NCI-H128 (cell line): ENCODE data around the gene LRRK2.

Source experiments
- DNase-seq: peaks from one replicate; lab custom pipeline; 2025; ENCODE audit not compliant: unreplicated experiment; lab: John Stamatoyannopoulos, UW

Gene LRRK2

GRCh38 chr12:40224439-40225291 is at the start of gene LRRK2:
TSS of gene LRRK2 (plus strand) at chr12:40224997. CDS start at chr12:40225132, 135 bp downstream.
- DNase-seq = no peak

DNA sequence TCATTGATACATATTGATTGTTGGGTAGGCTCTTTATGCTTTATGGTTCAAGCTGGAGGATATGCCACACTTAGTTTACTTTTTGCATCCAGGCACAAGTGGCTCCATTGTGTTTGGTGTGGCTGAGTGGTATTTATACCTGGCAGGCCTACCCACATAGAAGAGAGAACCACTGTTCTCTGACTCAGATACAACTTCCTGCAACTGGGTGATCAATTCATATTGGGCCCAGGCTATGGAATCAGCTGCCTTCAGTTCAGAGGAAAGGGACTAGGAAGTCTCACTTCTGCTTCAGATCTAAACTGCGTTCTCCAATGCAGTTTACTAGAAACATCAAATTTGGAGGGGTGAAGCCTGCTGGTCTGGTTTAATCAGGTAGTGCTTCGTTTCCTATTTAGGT is 49.8 kb upstream of the LRRK2 start:
- DNase-seq = no peak

- no peak for DNase-seq
Observed at GRCh38 chr12:40175489-40175888, 49.3 kb upstream of the LRRK2 start.

- no peak for DNase-seq
Observed at GRCh38 chr12:40178701-40179100, 46.1 kb upstream of the LRRK2 start.

- DNase-seq = no peak
Observed at GRCh38 chr12:40181490-40181889, 43.3 kb upstream of the LRRK2 start.

DNA sequence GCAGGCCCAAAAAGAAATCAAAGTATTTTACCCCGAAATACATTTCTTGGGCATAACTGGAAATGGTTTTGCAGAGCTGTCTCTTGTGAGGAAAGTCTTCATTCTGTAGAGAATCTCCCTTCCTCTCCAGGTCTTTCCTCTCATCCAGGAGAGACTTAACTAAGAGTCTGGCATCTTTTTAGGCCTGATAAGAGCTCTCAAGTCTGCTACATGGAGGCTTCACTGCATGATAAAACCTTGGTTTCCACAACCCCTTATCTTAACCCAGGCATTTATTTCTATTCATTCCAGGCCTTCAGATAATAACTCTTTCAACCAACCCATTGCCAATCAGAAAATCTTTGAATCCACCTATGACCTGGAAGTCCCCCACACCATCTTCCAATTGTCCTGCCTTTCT is 41.1 kb upstream of the LRRK2 start:
- no peak for DNase-seq

GRCh38 chr12:40184493-40185302 is 40.1 kb upstream of the LRRK2 start:
- no peak for DNase-seq

DNA sequence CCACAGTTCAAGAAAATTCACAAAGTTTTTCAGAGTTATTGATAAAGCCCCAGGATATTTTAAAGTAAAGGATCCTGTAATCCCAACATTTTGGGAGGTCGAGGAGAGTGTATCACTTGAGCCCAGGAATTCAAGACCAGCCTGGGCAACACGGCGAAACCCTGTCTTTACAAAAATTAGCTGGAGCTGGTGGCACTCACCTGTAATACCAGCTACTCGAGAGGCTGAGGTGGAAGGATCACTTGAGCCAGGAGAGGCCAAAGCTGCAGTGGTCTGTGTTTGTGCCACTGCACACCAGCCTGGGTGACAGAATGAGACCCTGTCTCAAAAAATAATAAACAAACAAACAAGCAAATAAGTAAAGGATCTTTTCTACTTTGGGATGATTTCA is 39.5 kb upstream of the LRRK2 start:
- DNase-seq = no peak

DNA sequence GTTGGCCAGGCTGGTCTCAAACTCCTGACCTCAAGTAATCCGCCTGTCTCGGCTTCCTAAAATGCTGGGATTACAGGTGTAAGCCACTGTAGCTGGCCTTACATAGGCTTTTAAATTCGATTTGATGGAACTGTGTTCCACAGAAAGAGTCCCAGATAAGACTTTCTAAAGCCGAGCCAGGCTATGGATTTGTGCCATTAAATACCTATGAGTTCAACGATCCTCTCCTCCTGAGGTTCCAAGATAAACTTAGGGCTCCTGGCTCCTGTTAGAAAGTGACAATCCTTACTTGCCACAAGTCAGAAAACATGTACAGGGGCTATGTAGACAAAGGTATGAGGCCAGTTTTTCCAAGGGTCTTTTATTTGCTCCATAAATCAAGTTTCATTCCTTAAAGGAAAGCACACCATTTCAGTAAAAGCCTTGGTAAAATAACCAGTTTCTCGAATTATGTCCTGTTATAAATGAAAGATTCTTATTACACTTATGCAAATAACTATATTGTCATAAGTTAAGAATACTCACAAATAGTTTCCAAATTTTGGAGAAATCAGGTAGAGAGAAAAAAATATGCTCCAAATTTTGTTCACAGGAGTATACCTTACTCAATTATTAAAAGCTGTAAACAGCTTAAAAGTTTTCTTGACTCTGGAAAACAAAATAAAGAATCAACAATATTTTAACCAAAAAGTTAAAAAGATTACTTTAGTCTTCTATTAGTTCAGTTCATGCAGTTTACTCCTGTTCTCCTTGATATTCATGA is 36.1 kb upstream of the LRRK2 start:
- DNase-seq = no peak

DNA sequence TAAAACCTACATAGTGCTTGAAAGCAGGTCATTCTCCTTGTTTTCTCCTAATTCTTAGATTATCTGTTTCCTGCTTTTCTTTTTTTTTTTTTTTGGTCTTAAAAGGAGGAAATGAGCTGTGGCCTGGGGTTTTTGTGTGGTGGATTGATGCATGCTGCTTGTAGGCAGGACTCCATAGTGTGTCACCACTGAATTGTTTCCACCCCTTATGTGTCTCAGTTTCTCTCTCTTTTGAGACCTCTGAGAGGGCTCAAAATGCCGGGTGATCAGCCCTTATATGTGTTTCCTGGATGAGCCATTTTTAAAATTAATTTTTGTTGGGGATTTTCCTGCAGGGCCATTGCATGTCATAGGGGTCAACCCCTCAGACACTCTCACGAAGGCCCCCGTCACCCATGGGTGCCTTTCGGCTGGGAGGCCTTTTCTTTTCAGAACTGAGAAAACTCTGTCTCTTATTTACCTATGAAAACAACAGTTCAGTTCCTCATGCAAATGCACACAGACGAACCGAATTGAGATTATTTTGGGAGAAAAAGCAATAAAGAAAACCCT is 32.0 kb upstream of the LRRK2 start:
- no peak for DNase-seq

- no peak for DNase-seq
Observed at GRCh38 chr12:40194846-40195245, 30.0 kb upstream of the LRRK2 start.

GRCh38 chr12:40197590-40197989 is 27.2 kb upstream of the LRRK2 start:
- DNase-seq = no peak

GRCh38 chr12:40198601-40199000 is 26.2 kb upstream of the LRRK2 start:
- DNase-seq = no peak

GRCh38 chr12:40202095-40203059 is 22.4 kb upstream of the LRRK2 start:
- DNase-seq = no peak

- no peak for DNase-seq
Observed at GRCh38 chr12:40203060-40203430, 21.8 kb upstream of the LRRK2 start.

DNA sequence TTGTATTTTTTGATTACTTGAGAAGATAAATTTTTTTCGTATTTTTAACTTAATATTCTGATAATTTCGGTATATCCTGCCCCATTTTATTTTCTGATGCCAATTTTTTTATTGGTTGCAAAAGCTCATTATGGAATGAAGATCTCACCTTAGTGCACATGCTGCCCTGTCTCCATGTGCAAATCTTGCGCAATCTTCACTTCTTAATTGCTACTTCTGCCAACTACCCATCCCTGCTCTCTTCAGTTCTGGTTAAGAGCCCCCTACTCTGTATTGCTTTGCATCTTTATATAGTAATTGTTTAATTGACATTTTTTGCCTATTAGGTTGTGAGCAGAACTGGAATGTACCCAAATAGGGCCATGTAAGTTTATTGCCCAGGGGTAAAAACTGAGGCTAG is 20.5 kb upstream of the LRRK2 start:
- DNase-seq = no peak

- DNase-seq = no peak
Observed at GRCh38 chr12:40207551-40207950, 17.2 kb upstream of the LRRK2 start.

DNA sequence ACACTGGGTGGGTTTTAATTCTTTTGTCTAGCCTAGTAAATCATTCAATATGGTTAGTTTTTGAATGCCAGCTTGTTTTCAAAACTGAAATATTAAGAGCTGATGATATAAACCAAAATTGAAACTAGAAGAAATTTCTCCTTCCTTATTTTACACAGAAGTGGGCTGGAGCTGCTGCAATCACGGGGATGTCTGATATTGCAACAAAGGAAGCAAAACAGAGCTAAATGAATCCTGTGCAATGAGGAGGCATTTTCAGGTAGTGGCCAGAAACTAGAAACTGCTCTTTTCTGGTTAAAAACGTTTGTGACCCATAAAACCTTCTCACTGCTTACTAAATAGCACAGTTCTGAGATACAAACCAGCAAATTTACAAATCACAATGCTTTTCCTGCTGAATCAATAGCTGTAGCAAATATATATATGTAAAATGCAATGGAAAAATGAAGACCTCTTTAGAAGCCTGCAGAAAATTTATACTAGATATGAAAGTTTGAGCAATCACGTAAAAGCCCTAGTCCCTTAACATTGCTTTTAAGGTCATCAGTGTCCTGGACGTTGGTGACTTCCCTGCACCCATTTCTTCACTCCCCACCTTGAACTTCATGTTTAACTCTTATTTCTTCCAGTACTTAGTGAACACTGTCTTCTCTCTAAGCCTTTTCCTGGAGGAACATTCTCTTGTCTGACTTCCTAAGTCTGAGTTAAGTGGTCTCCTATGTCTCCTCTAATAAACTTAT is 15.9 kb upstream of the LRRK2 start:
- no peak for DNase-seq

DNA sequence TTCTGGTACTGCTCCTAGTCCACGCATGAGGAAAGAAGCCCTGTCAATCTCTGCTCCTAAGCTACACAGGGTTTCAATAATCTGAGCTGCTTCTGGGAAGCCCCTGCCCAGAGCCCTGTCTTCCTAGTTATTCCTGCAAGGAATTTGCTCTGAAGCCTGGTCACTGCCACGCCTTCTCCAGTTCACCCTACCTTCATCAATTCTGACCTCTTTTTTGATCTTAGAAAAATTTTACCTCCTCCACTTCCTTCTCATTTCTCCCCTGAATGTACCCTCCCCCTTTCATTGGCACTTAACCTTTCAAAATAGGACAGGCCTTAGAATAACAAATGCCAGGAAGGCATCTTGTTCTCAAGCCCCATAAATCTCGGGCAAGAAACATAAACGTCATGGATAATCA is 14.9 kb upstream of the LRRK2 start:
- DNase-seq = no peak
